ENCODE measurements around the gene GBX1. TPM values are rescaled to one million over a fixed set of nuclear protein-coding genes. Genes with fewer than 3 reads are reported as not detected.

The GBX1 gene
- total RNA-seq, 1 experiment from 2014 or later: not detected

DNA sequence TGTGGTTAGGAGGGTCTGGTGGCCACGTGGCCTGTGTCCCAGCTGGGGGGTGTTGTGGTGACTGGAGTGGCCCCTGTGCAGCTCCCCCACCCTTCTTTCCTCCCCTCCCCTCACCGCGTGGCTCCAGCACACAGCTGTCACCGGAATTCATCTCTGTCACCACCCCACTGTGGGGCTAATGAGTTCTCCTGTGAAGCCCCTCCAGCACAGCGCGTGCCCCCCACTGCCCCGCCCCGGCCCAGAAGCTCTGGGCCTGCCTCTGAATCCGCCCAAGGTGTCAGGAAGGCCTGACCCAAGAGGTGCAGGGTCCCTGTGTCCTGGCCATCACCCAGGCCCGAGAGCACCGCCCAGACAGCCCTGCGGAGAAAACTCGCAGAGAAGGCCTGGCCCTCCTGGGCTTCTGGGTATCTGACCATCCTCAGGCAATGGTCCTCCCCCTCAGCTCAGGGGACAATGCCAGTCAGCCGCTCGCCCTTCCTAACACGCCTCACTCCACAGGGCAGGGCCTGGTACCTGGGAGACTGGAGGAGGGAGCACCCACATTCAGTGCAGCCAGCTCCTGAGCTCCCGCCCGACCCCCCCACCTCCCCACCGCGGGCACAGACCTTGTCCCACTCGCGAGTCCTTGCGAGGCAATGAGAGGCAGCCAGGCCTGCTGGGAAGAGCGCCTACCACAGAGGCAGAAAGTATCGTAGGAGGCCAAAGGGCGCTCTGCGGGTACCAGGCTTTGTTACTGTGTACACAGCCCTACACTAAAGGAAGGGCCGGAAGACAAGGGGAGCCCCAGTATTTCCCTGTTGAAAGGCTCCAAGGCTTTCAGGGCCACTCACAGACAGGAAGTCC, 38.2 kb downstream of the GBX1 start:
- H3K9me3 Mint-ChIP-seq (ENCODE audit: unreplicated experiment): no peaks in the 10 kb centered on the region
- BruUV-seq (replicated peaks): no TSS peak
- H3K27me3 Mint-ChIP-seq (ENCODE audit: insufficient read depth, unreplicated experiment): no peaks in the 10 kb centered on the region
- POLR2A ChIA-PET: interaction anchor here (0.7 kb wide), 1 partner anchor 103 kb away, joined by 3 read pairs; the partner anchor contains the start of gene CHPF2
- CTCF ChIA-PET: interaction anchor here (0.6 to 3.5 kb wide), 7 partner anchors 10 to 145 kb away, joined by 3 to 18 read pairs (median 3); no protein-coding TSS in a partner anchor
- no peak overlapping the region for H3K27ac Mint-ChIP-seq (ENCODE audit: low read depth, unreplicated experiment)
- H3K4me1 Mint-ChIP-seq (ENCODE audit: insufficient read depth, unreplicated experiment): no peaks in the 10 kb centered on the region
- intact Hi-C loops (cut with micrococcal nuclease): no loop called here
- no peak for DNase-seq (ENCODE audit: unreplicated experiment)
- peaks cover 35% of the 10 kb centered on the region for H3K36me3 Mint-ChIP-seq (ENCODE audit: insufficient read depth, unreplicated experiment)
- H3K4me3 Mint-ChIP-seq (ENCODE audit: unreplicated experiment): no peak overlapping the region
- TF ChIP-seq, protein P1, sequence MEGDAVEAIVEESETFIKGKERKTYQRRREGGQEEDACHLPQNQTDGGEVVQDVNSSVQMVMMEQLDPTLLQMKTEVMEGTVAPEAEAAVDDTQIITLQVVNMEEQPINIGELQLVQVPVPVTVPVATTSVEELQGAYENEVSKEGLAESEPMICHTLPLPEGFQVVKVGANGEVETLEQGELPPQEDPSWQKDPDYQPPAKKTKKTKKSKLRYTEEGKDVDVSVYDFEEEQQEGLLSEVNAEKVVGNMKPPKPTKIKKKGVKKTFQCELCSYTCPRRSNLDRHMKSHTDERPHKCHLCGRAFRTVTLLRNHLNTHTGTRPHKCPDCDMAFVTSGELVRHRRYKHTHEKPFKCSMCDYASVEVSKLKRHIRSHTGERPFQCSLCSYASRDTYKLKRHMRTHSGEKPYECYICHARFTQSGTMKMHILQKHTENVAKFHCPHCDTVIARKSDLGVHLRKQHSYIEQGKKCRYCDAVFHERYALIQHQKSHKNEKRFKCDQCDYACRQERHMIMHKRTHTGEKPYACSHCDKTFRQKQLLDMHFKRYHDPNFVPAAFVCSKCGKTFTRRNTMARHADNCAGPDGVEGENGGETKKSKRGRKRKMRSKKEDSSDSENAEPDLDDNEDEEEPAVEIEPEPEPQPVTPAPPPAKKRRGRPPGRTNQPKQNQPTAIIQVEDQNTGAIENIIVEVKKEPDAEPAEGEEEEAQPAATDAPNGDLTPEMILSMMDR (IDR thresholded peaks at IDR 0.05; ENCODE audit: unreplicated experiment): no peak

DNA sequence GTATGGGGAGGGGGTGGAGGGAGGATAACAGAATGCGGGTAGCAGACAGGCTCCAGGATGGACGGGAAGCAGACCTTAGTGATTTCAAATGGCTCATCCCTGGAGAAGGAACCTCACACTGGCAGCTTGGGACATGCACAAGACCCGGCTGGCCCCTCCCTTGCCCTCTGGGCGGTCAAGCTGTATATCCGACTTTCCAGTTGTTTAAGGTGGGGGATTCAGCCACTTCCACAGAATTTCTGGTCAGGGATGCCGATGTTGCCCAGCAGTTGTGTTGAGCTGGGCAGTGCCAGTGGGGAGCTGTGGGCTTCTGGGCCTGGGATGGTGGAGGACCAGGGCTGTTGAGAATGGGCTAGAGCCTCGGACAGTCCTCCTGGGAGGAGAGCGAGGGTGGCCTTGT, 38.8 kb downstream of the GBX1 start:
- Mint-ChIP-seq H3K36me3 (ENCODE audit: insufficient read depth, unreplicated experiment) (peaks cover 38% of the 10 kb centered on the region), H3K4me1 (ENCODE audit: insufficient read depth, unreplicated experiment) (no peaks in the 10 kb centered on the region), H3K9me3 (ENCODE audit: unreplicated experiment) (no peaks in the 10 kb centered on the region), H3K4me3 (ENCODE audit: unreplicated experiment) (no peak overlapping the region), H3K27ac (ENCODE audit: low read depth, unreplicated experiment) (no peak overlapping the region), H3K27me3 (ENCODE audit: insufficient read depth, unreplicated experiment) (no peaks in the 10 kb centered on the region)
- TF ChIP-seq, protein P1 (IDR thresholded peaks at IDR 0.05; ENCODE audit: unreplicated experiment): no peak
- BruUV-seq (replicated peaks): no TSS peak
- no peak for DNase-seq (ENCODE audit: unreplicated experiment)
- intact Hi-C loops (cut with micrococcal nuclease): no loop called here
- POLR2A ChIA-PET: interaction anchor here (0.5 kb wide), 1 partner anchor 98 kb away, joined by 3 read pairs; the partner anchor contains the start of gene ABCF2
- CTCF ChIA-PET: interaction anchor here (0.6 to 3.5 kb wide), 3 partner anchors 11 to 132 kb away, joined by 3 to 18 read pairs (median 3); no protein-coding TSS in a partner anchor

DNA sequence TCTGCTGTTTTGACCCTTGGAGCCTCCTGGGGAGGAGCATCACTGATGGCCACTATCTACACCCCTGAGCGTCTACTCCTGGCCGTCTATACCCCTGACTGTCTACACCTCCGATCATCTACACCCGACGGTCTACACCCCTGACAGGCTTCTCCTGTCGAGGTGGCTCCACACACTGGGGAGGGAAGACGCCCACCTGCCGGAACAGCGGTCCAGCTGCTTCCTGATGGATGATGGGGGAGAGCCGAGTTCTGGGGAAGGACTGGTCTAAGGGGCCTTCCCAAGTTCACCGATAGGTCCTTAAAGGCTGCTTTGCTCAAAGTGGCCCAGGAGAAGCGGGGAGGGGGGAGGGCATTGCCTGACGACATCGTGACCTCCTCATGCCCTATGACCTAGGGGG, 39.4 kb downstream of the GBX1 start:
- H3K27me3 Mint-ChIP-seq (ENCODE audit: insufficient read depth, unreplicated experiment): no peaks in the 10 kb centered on the region
- TF ChIP-seq, protein P1 (IDR thresholded peaks at IDR 0.05; ENCODE audit: unreplicated experiment): no peak
- no TSS peak for BruUV-seq (replicated peaks)
- H3K4me3 Mint-ChIP-seq (ENCODE audit: unreplicated experiment): no peak overlapping the region
- POLR2A ChIA-PET: interaction anchor here (0.5 kb wide), 1 partner anchor 99 kb away, joined by 3 read pairs; the partner anchor contains the start of gene ABCF2
- DNase-seq (ENCODE audit: unreplicated experiment): no peak
- H3K36me3 Mint-ChIP-seq (ENCODE audit: insufficient read depth, unreplicated experiment): peaks cover 41% of the 10 kb centered on the region
- intact Hi-C loops (cut with micrococcal nuclease): no loop called here
- H3K27ac Mint-ChIP-seq (ENCODE audit: low read depth, unreplicated experiment): no peak overlapping the region
- no peaks in the 10 kb centered on the region for H3K9me3 Mint-ChIP-seq (ENCODE audit: unreplicated experiment)
- CTCF ChIA-PET: interaction anchor here (0.6 to 3.5 kb wide), 5 partner anchors 17 to 106 kb away, joined by 3 to 18 read pairs (median 4); no protein-coding TSS in a partner anchor
- no peaks in the 10 kb centered on the region for H3K4me1 Mint-ChIP-seq (ENCODE audit: insufficient read depth, unreplicated experiment)

DNA sequence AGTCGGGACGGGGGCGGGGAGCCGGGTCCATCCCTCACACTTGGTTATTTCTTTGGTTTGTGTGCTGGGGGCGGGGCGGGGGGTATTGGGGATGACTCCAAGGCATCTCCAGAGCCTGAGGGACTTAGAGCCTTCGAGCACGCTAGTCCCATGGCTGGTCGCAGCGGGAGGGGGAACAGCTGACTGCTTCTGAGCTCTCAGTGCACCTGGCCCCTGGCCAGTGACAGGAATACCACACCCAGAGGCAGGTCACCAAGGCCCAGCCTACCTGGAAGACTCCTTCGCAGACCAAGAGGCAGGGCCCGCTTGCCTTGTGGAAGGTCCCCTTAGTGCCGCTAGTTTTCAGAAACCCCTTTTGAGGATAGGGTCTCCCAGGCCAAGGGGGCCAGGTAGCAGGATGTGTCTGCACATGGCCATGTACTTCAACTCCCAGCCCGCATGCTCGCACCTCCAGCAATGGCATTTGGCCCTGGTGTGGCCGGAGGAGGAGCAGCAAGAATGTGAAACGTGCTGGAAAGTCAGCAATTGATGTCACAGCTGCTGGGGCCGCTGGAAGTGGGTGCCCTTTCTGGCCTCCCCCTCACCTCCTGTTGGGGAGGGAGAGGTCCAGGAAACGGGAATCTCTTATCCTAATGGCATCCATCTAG, 40.9 kb downstream of the GBX1 start:
- TF ChIP-seq, protein P1 (IDR thresholded peaks at IDR 0.05; ENCODE audit: unreplicated experiment): no peak
- ChIA-PET POLR2A (no interaction called here), CTCF (interaction anchor here (1.2 to 1.3 kb wide), 2 partner anchors 45 to 47 kb away, joined by 4 to 5 read pairs; no protein-coding TSS in a partner anchor)
- intact Hi-C loops (cut with micrococcal nuclease): no loop called here
- H3K4me3 Mint-ChIP-seq (ENCODE audit: unreplicated experiment): no peak overlapping the region
- H3K9me3 Mint-ChIP-seq (ENCODE audit: unreplicated experiment): no peaks in the 10 kb centered on the region
- no peak overlapping the region for H3K27ac Mint-ChIP-seq (ENCODE audit: low read depth, unreplicated experiment)
- no peaks in the 10 kb centered on the region for H3K4me1 Mint-ChIP-seq (ENCODE audit: insufficient read depth, unreplicated experiment)
- BruUV-seq (replicated peaks): no TSS peak
- no peaks in the 10 kb centered on the region for H3K27me3 Mint-ChIP-seq (ENCODE audit: insufficient read depth, unreplicated experiment)
- H3K36me3 Mint-ChIP-seq (ENCODE audit: insufficient read depth, unreplicated experiment): peaks cover 39% of the 10 kb centered on the region
- DNase-seq (ENCODE audit: unreplicated experiment): no peak
